H1 (cell line): Measurements from ENCODE around the gene RBM19. TPM values are rescaled to one million over a fixed set of nuclear protein-coding genes. Genes with fewer than 3 reads are reported as not detected.

ENCODE experiments used
- CTCF ChIA-PET: fragments of 300-600 bp; sonication (Branson Sonifier 250); formaldehyde crosslinking; loops from one replicate; lab custom pipeline; 2021; ENCODE audit not compliant: partially characterized antibody; lab: Charles Lee
- POLR2A ChIA-PET: fragments of 300-600 bp; sonication (Branson Sonifier 250); formaldehyde crosslinking; loops from one replicate; lab custom pipeline; 2021; ENCODE audit warnings: inconsistent platforms; ENCODE audit not compliant: partially characterized antibody; lab: Charles Lee
- DNase-seq, 2 experiments: peaks; one replicate each; pipeline versions ENCODE4 v3.0.0 to v3.0.0-alpha.2; 2010 to 2022; ENCODE audit warnings: low spot score in 2 of 2, low read depth in 1 of 2, mixed read lengths in 1 of 2
- FAIRE-seq: peaks from 2 replicates; lab custom pipeline; 2011; peaks lifted over from hg19 to GRCh38; lab: Jason Lieb, UNC
- H2AFZ ChIP-seq: 2 replicates; pipeline ENCODE4 v1.8.1; 2012; ENCODE audit warnings: low read length, inconsistent platforms
- H2AK5ac ChIP-seq: 2 replicates; pipeline ENCODE4 v1.6.1; 2013; ENCODE audit warnings: low read depth, low read length
- H2BK120ac ChIP-seq: replicated peaks from 2 replicates; pipeline ENCODE3; 2013; ENCODE audit warnings: low read depth, low read length, inconsistent platforms
- H2BK12ac ChIP-seq: 2 replicates; pipeline ENCODE4 v1.6.1; 2013; ENCODE audit warnings: low read depth, low read length
- H2BK15ac ChIP-seq: 2 replicates; pipeline ENCODE4 v1.6.1; 2013; ENCODE audit warnings: low read length
- H2BK20ac ChIP-seq: 2 replicates; pipeline ENCODE4 v1.6.1; 2013; ENCODE audit warnings: low read length
- H2BK5ac ChIP-seq: 2 replicates; pipeline ENCODE4 v1.6.1; 2013; ENCODE audit warnings: low read depth, low read length
- H3K14ac ChIP-seq: 2 replicates; pipeline ENCODE4 v1.6.1; 2013; ENCODE audit warnings: inconsistent platforms; ENCODE audit not compliant: insufficient read length
- H3K18ac ChIP-seq: 2 replicates; pipeline ENCODE4 v1.6.1; 2013; ENCODE audit warnings: low read length; ENCODE audit errors: extremely low read depth
- H3K23ac ChIP-seq: 2 replicates; pipeline ENCODE4 v1.6.1; 2013; ENCODE audit warnings: inconsistent platforms; ENCODE audit not compliant: insufficient read length
- H3K23me2 ChIP-seq: 2 replicates; pipeline ENCODE4 v1.6.1; 2013; ENCODE audit warnings: low read depth, low read length
- H3K27ac ChIP-seq: 2 replicates; pipeline ENCODE4 v1.6.1; 2011; ENCODE audit warnings: low read depth, low read length, inconsistent platforms
- H3K27me3 ChIP-seq, 4 experiments: replicated peaks in 1 of 4; 1 replicate in 1 of 4; 2 replicates in 3 of 4; pipeline versions ENCODE4 v1.6.1 to v1.8.1; 2011 to 2013; ENCODE audit warnings: low read length in 3 of 4, mild to moderate bottlenecking in 3 of 4, inconsistent platforms in 2 of 4, mixed read lengths in 2 of 4, moderate library complexity in 1 of 4; ENCODE audit not compliant: control insufficient read depth in 3 of 4, insufficient read depth in 3 of 4; ENCODE audit errors: extremely low read depth in 1 of 4
- H3K36me3 ChIP-seq, 4 experiments: 2 replicates each; pipeline versions ENCODE4 v1.6.1 to v1.8.1; 2011 to 2013; ENCODE audit warnings: mild to moderate bottlenecking in 4 of 4, low read length in 3 of 4, moderate library complexity in 2 of 4, control low read depth in 1 of 4, inconsistent platforms in 1 of 4; ENCODE audit not compliant: insufficient read depth in 4 of 4, control insufficient read depth in 2 of 4
- H3K4ac ChIP-seq: replicated peaks from 2 replicates; pipeline ENCODE3; 2013; ENCODE audit warnings: low read length, low read depth, mixed read lengths, inconsistent platforms; ENCODE audit not compliant: insufficient read length
- H3K4me1 ChIP-seq, 4 experiments: replicated peaks in 1 of 4; 1 replicate in 1 of 4; 2 replicates in 3 of 4; pipeline versions ENCODE4 v1.6.1 to v1.8.1; 2011 to 2013; ENCODE audit warnings: low read length in 3 of 4, inconsistent platforms in 2 of 4, mixed read lengths in 1 of 4; ENCODE audit not compliant: insufficient read depth in 4 of 4, control insufficient read depth in 3 of 4
- H3K4me2 ChIP-seq, 2 experiments: 2 replicates each; pipeline versions ENCODE4 v1.6.1 to v1.8.1; 2011 to 2013; ENCODE audit warnings: low read depth in 2 of 2, low read length in 2 of 2, control low read depth in 1 of 2, inconsistent platforms in 1 of 2, mild to moderate bottlenecking in 1 of 2; ENCODE audit not compliant: insufficient read depth in 1 of 2
- H3K4me3 ChIP-seq, 4 experiments: fragments of 200-600, 300-600 bp in 1 of 4; sonication (generic), shearing (Covaris generic), sonication (Bioruptor Twin) in 1 of 4; 2 replicates each; pipeline versions ENCODE4 v1.5.1 to v1.8.1; 2011 to 2016; ENCODE audit warnings: low read length in 4 of 4, low read depth in 3 of 4, control low read depth in 2 of 4, inconsistent platforms in 2 of 4, mild to moderate bottlenecking in 2 of 4, mixed read lengths in 1 of 4, moderate library complexity in 1 of 4; ENCODE audit not compliant: insufficient read depth in 2 of 4; ENCODE audit errors: extremely low read depth in 1 of 4
- H3K56ac ChIP-seq: replicated peaks from 2 replicates; pipeline ENCODE3; 2013; ENCODE audit warnings: low read depth, mild to moderate bottlenecking, mixed read lengths, low read length, inconsistent platforms; ENCODE audit not compliant: insufficient read length
- H3K79me1 ChIP-seq: 2 replicates; pipeline ENCODE4 v1.6.1; 2013; ENCODE audit warnings: low read depth, low read length, control low read depth
- H3K79me2 ChIP-seq, 2 experiments: 2 replicates each; pipeline versions ENCODE4 v1.6.1 to v1.8.1; 2012 to 2013; ENCODE audit warnings: low read length in 2 of 2, mild to moderate bottlenecking in 2 of 2, inconsistent platforms in 1 of 2; ENCODE audit not compliant: insufficient read depth in 2 of 2, control insufficient read depth in 1 of 2
- H3K9ac ChIP-seq, 4 experiments: replicated peaks in 1 of 4; 1 replicate in 1 of 4; 2 replicates in 3 of 4; pipeline versions ENCODE4 v1.6.1 to v1.8.1; 2011 to 2013; ENCODE audit warnings: low read depth in 3 of 4, low read length in 3 of 4, control low read depth in 2 of 4, mild to moderate bottlenecking in 2 of 4, moderate library complexity in 2 of 4, inconsistent platforms in 1 of 4; ENCODE audit errors: extremely low read depth in 1 of 4
- H3K9me3 ChIP-seq, 2 experiments: 2 replicates each; pipeline versions ENCODE4 v1.6.1 to v1.8.1; 2012 to 2013; ENCODE audit warnings: mild to moderate bottlenecking in 2 of 2, moderate library complexity in 2 of 2, control low read depth in 1 of 2, inconsistent platforms in 1 of 2, low read depth in 1 of 2, low read length in 1 of 2, mixed read lengths in 1 of 2; ENCODE audit not compliant: insufficient read depth in 2 of 2
- H4K20me1 ChIP-seq, 2 experiments: replicated peaks in 1 of 2; 2 replicates each; pipeline versions ENCODE3 to v1.8.1; 2011 to 2013; ENCODE audit warnings: inconsistent platforms in 2 of 2, low read length in 2 of 2, mild to moderate bottlenecking in 1 of 2; ENCODE audit not compliant: insufficient read depth in 2 of 2, control insufficient read depth in 1 of 2
- H4K5ac ChIP-seq: 2 replicates; pipeline ENCODE4 v1.6.1; 2013; ENCODE audit warnings: low read length, low read depth, mixed read lengths, inconsistent platforms; ENCODE audit not compliant: insufficient read length
- H4K8ac ChIP-seq: 2 replicates; pipeline ENCODE4 v1.8.0; 2013; ENCODE audit warnings: mild to moderate bottlenecking, moderate library complexity, low read length, inconsistent platforms; ENCODE audit not compliant: insufficient read depth; ENCODE audit errors: extremely low read depth
- H4K91ac ChIP-seq: replicated peaks from 2 replicates; pipeline ENCODE3; 2013; ENCODE audit warnings: low read length, mixed read lengths, inconsistent platforms; ENCODE audit not compliant: insufficient read length
- ASH2L ChIP-seq: fragments of 200-600, 300-600 bp; sonication (generic); IDR thresholded peaks from one replicate; pipeline ENCODE4 v1.7.1; 2017; ENCODE audit warnings: low read length
- ATF2 ChIP-seq: IDR thresholded peaks from 2 replicates; pipeline ENCODE4 v1.6.1; 2012; ENCODE audit warnings: low read length, inconsistent platforms
- BCL11A ChIP-seq, 2 experiments: IDR thresholded peaks; one replicate each; pipeline ENCODE4 v1.6.1; 2011; ENCODE audit warnings: low read depth in 2 of 2, low read length in 2 of 2, mild to moderate bottlenecking in 2 of 2
- CREB1 ChIP-seq: IDR thresholded peaks from 2 replicates; pipeline ENCODE4 v1.6.1; 2012; ENCODE audit warnings: inconsistent platforms
- CTBP2 ChIP-seq: IDR thresholded peaks from 2 replicates; pipeline ENCODE4 v1.7.0; 2011; ENCODE audit warnings: borderline replicate concordance, mild to moderate bottlenecking, moderate library complexity, mixed read lengths, low read length; ENCODE audit not compliant: insufficient read depth, insufficient read length
- EZH2 ChIP-seq: fragments of 200-600 bp; sonication (generic); IDR thresholded peaks from 2 replicates; pipeline ENCODE4 v1.7.1; 2012; ENCODE audit warnings: low read depth, mild to moderate bottlenecking, moderate library complexity, low read length, inconsistent platforms; ENCODE audit not compliant: severe bottlenecking
- FOSL1 ChIP-seq: IDR thresholded peaks from 2 replicates; pipeline ENCODE4 v1.6.1; 2011; ENCODE audit warnings: mild to moderate bottlenecking, low read depth, low read length, moderate library complexity; ENCODE audit not compliant: insufficient read depth
- JUN ChIP-seq: IDR thresholded peaks from 2 replicates; pipeline ENCODE4 v1.6.1; 2011; ENCODE audit warnings: low read depth, mild to moderate bottlenecking, improper control_type of control experiment, low read length
- JUND ChIP-seq: IDR thresholded peaks from 2 replicates; pipeline ENCODE4 v1.6.1; 2011; ENCODE audit warnings: mild to moderate bottlenecking, improper control_type of control experiment, low read length
- KDM4A ChIP-seq: IDR thresholded peaks from one replicate; pipeline ENCODE4 v1.7.1; 2012; ENCODE audit warnings: low read depth, mild to moderate bottlenecking, moderate library complexity, low read length, inconsistent platforms; ENCODE audit not compliant: severe bottlenecking
- PHF8 ChIP-seq: fragments of 200-600 bp; sonication (generic); conservative IDR thresholded peaks from 2 replicates; pipeline ENCODE4 v1.7.1; 2012; ENCODE audit warnings: low read depth, mild to moderate bottlenecking, inconsistent platforms, low read length, moderate library complexity
- SRF ChIP-seq: IDR thresholded peaks from 2 replicates; pipeline ENCODE4 v1.6.1; 2011; ENCODE audit warnings: mild to moderate bottlenecking, low read depth, low read length, moderate library complexity
- TAF7 ChIP-seq: optimal IDR thresholded peaks from 2 replicates; pipeline ENCODE3; 2011; ENCODE audit warnings: low read depth, mild to moderate bottlenecking, inconsistent platforms, low read length, moderate library complexity, borderline replicate concordance
- WGBS, 2 experiments: shearing (Covaris generic) in 1 of 2; methylation state at CpG; one replicate each; pipeline versions ENCODE4 v1.1.6 to v1.1.7; 2013 to 2015; ENCODE audit warnings: low lambda C conversion rate in 2 of 2, mixed read lengths in 2 of 2, inconsistent platforms in 1 of 2, low coverage in 1 of 2, missing lambda C conversion rate in 1 of 2; ENCODE audit not compliant: insufficient replicate concordance in 2 of 2, insufficient coverage in 1 of 2, insufficient read length in 1 of 2; ENCODE audit errors: extremely low coverage in 1 of 2, missing lambda C conversion rate in 1 of 2; 5-methylcytosine and 5-hydroxymethylcytosine counted together
- polyA plus RNA-seq, 7 experiments: library from polyadenylated mRNA; depleted of rRNA in 3 of 7; stranded (reverse) in 5 of 7; unstranded in 2 of 7; fragments of >200 nt in 5 of 7; fragments of 200-250 nt in 2 of 7; gene quantifications; 1 replicate in 5 of 7; 2 replicates in 1 of 7; 4 replicates in 1 of 7; pipeline versions ENCODE4 v1.2.1 to v1.2.3, GENCODE V29; 2011 to 2013; ENCODE audit warnings: missing spikeins in 2 of 7, mixed read lengths in 2 of 7
- total RNA-seq: library from RNA; stranded (reverse); fragmentation: NEBNext Ultra II Directional; extraction: Animal tissue kit (Norgen Biotek cat#: 25700); gene quantifications from 2 replicates; pipeline ENCODE4 v1.2.1, GENCODE V29; 2021

Gene RBM19
- total and polyA plus RNA-seq, 2 of the 8 experiments (the other 6 are each of a cell fraction or from before 2014, with no cell fraction given), result 23.4 to 61.9 TPM

GRCh38 chr12:113898466-113898865, 67.7 kb downstream of the RBM19 start:
- no peak for FAIRE-seq
- TF ChIP-seq CREB1 (no peak), JUN (no peak), CTBP2 (no peak), ATF2 (no peak), FOSL1 (no peak), EZH2 (no peak), BCL11A (IDR thresholded peaks at IDR 0.05; ENCODE audit: low read depth in 2 of 2, low read length in 2 of 2) (no peak), KDM4A (no peak), SRF (no peak), PHF8 (no peak), JUND (no peak), TAF7 (no peak), ASH2L (no peak)

More at GRCh38 chr12:113898466-113898865, 67.7 kb downstream of the RBM19 start:
- Histone ChIP-seq H2BK120ac (no peak overlapping the region), H3K56ac (no peak overlapping the region), H3K79me2 (no peaks in the 10 kb centered on the region), H3K4me2 (no peak overlapping the region), H4K20me1 (no peaks in the 10 kb centered on the region), H3K14ac (no peak overlapping the region), H3K79me1 (no peaks in the 10 kb centered on the region), H2BK15ac (no peak overlapping the region), H2BK12ac (no peak overlapping the region), H2BK5ac (no peak overlapping the region), H3K9me3 (no peaks in the 10 kb centered on the region), H3K27me3 (no peaks in the 10 kb centered on the region), H3K23ac (no peak overlapping the region), H3K27ac (no peak overlapping the region), H4K5ac (no peak overlapping the region), H3K4me1 (peaks cover 0 to 6% (median under 1%) of the 10 kb centered on the region in 4 experiments; a peak in 3 of 7 replicates), H2AFZ (no peak overlapping the region), H3K4me3 (no peak overlapping the region), H3K18ac (no peak overlapping the region), H3K4ac (no peak overlapping the region), H4K8ac (no peak overlapping the region), H4K91ac (no peak overlapping the region), H2AK5ac (no peak overlapping the region), H2BK20ac (no peak overlapping the region), H3K23me2 (no peaks in the 10 kb centered on the region), H3K36me3 (peaks cover 0 to 2% (median 0%) of the 10 kb centered on the region in 4 experiments; a peak in 1 of 8 replicates), H3K9ac (no peak overlapping the region)
- 94% methylated on average over 8 of the region's 8 CpGs; no CpG with 5 or more reads in 1 of the 2 experiments for WGBS, 2 experiments
- no peak for DNase-seq
- CTCF ChIA-PET, result interaction anchor here (1.5 to 4.2 kb wide), 3 partner anchors 11 to 31 kb away, joined by 5 to 21 read pairs (median 6); no protein-coding TSS in a partner anchor
- POLR2A ChIA-PET, result no interaction called here
